Stimulated activated CD4-positive, alpha-beta T cell treated with anti-CD3 and anti-CD28 coated beads, TNF-alpha, amount 100 ng/mL, for 1 hour (primary cell): ENCODE results near the gene DOP1A.

Experiments used
- DNase-seq, 3 donors: peaks; one replicate each; pipeline ENCODE4 v3.0.0-alpha.2; 2020; ENCODE audit warnings: low read depth in 3 of 3, low spot score in 1 of 3

Gene DOP1A

DNA sequence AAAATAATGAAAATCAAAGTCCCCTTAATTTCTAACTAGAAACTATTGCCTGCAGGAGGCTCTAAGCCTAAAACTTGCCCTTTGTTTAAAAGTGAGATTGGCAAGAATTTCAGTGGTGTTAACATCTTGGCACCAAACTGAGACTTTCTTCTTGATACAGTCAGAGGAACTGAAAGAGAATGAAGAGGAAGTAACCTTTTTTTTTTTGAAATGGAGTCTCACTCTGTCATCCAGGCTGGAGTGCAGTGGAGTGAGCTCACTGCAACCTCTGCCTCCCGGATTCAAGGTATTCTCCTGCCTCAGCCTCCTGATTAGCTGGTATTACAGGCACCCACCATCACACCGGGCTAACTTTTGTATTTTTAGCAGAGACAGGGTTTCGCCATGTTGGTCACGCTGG lies 3.6 kb downstream of the DOP1A start:
- no peak for DNase-seq

DNA sequence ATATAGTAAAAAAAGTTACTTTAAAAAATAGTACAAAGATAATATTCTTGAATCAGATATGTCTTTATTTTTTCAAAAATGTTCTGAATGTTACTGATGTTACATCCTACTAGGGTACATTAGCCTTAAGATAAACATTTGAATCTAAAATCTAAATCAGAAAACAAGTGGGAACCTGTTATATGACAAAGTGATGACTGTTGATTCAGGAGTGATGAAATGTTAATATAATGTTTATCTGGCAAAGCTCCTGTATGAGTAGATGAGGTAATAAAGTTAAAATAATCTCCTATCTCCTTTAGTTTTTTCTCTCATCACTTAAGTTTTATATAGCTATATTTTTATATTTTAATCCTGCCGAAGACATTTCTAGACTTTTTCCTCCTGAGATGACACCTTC lies 4.2 kb downstream of the DOP1A start:
- no peak for DNase-seq

- DNase-seq: no peak
These were observed 5.3 kb downstream of the DOP1A start for GRCh38 chr6:83072726-83073125.

DNA sequence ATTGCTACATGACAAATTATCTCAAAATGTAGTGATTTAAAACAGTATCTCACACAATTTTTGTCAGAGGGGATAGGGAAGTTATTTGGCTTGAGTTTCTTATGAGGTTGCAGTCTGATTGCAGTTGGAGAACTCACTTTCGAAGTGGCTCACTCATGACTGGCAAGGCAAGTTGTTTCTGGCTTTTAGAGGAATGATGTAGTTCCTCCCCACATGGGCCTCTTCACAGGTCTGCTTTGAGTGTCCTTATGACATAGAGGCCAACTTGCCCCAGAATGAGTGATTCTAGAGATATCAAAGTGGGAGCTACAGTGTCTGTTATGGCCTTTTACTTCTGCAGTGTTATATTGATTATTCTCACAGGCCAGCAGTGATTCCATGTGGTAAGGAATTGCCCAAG lies 6.1 kb downstream of the DOP1A start:
- DNase-seq: no peak

DNA sequence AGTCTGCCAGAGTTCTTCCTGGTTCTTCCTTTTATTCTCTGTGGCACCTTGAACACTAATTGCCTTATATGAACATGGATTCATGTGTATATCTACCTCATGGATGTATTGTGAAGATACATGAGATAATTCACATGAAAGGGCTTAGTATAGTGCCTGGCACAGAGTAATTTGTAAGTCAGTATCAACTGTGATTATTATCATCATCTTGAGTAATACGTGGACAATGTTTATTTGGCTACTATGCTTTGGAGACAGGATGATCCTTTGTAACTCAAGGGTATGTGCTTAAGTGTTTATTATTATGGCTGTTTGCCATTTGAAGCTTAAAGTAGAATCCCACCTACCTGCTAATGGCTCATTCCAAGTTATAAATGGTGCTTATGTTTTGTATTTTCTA lies 16.0 kb downstream of the DOP1A start:
- DNase-seq: no peak

- no peak for DNase-seq
These were observed 19.3 kb downstream of the DOP1A start for GRCh38 chr6:83086751-83087150.

DNA sequence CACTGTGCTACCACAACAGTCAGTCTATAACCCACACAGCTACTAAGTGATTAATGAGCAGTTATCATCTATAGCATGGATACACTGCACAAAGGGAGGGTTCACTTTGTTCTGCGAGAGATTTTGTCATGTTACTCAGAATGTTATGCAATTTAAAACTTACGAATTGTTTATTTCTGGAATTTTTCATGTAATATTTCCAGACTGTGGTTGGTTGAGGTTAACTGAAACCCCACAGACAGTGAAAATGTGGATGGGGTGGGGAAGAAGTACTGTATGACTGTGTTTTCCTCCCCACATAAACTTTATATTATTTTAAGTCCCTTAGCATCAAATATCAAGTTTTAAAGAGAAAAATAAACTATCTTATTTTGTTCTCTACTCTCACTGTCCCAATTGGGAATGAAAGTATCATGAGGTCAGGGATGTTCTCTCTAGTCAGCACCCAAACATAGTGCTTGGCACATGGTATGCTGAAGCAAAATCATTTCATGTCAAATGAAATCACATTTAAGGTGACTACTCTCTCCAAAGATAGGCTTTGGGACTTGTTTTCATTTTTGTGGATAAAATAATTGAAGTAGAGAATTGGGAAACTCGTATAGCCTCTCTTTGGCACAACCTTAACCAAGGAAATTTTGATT lies 25.4 kb downstream of the DOP1A start:
- no peak for DNase-seq

DNA sequence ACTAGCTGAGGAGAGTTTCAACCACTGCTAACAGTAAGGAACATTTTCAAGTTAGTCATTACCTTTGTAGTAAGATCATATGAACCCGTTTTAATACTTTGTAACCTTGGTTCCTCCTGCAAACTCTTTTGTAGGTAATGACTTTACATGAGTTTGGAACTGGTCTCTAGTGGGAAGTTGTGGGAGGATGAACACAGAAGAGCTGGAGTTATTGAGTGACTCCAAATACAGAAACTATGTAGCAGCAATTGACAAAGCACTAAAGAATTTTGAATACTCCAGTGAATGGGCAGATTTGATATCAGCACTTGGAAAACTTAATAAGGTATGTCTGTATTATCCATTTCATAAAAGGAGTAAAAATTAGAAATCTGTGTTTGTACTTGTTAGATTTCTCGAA lies 29.3 kb downstream of the DOP1A start:
- no peak for DNase-seq

- no peak for DNase-seq
These were observed 29.7 kb downstream of the DOP1A start for GRCh38 chr6:83097204-83097603.

DNA sequence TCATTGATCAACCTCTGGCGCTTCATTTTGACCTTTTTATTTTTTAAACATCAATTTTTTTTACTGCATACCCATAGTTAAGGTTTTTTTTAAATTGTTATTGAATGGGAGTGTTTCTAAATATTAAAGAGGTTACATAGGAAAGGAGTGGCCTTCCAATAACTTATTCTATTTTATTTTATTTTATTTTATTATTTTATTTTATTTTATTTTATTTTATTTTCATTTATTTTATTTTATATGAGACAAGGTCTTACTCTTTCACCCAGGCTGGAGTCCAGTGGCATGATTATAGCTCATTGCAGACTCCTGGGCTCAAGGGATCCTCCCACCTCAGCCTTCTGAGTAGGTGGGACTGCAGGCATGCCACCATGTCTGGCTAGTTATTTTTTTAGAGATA lies 30.2 kb downstream of the DOP1A start:
- no peak for DNase-seq

GRCh38 chr6:83098589-83098988 lies 31.1 kb downstream of the DOP1A start:
- DNase-seq: no peak

DNA sequence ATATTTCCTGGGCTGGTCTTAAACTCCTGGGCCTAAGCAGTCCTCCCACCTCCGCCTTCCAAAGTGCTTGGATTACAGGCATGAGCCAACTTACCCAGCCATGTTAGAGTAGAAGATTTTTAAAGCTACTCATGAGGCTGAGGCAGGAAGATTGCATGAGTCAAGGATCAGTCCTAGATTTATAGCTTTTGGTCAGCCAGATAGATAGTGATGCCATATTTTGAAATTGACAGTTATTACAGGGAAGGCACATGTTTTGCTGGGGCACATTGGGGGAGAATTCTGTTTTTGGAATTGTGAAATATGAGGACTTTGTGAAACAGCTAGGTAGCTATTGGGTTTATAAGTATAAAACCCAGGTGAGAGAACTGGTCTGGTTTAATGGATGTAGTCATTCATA lies 40.9 kb downstream of the DOP1A start:
- DNase-seq: no peak

- no peak for DNase-seq
These were observed 45.8 kb downstream of the DOP1A start for GRCh38 chr6:83113258-83113657.

- DNase-seq: no peak
These were observed 46.7 kb downstream of the DOP1A start for GRCh38 chr6:83114164-83114563.

DNA sequence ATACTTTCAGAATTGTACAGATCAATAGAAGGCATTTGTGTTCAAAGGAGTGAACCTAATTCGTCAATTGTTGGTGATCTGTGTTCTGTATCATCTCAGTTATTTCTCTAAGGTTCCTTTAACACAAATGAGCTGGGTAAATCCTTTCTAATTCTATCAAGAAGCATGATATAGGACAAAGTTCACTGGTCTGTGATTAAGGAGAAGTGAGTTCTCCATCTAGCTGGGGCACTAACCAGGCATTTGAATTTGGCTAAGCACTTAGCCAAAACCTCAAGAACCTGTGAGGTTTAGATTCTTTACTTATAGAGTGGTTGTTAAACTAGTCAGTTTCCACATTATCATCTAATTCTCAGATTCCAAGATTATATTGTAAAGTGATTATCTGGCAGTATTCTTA lies 50.3 kb downstream of the DOP1A start:
- DNase-seq: no peak

GRCh38 chr6:83119742-83120300 lies 52.4 kb downstream of the DOP1A start:
- DNase-seq: no peak

- DNase-seq: no peak
These were observed 57.1 kb downstream of the DOP1A start for GRCh38 chr6:83124553-83124952.

DNA sequence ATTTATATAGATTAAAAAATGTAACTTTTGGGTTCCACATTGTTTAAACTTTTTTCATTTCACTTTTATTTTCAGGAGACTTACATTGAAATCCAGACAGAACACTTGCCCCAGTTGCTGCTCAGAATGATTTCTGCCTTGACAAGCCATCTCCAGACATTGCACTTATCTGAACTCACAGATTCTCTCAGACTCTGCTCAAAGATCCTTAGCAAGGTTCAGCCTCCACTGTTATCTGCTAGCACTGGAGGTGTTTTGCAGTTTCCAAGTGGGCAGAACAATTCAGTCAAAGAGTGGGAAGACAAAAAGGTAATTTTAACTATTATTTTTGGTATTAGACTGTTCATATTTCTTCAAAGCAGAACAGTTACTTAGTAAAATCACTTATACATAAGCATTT lies 58.0 kb downstream of the DOP1A start:
- no peak for DNase-seq

- no peak for DNase-seq
These were observed 58.8 kb downstream of the DOP1A start for GRCh38 chr6:83126223-83126622.

DNA sequence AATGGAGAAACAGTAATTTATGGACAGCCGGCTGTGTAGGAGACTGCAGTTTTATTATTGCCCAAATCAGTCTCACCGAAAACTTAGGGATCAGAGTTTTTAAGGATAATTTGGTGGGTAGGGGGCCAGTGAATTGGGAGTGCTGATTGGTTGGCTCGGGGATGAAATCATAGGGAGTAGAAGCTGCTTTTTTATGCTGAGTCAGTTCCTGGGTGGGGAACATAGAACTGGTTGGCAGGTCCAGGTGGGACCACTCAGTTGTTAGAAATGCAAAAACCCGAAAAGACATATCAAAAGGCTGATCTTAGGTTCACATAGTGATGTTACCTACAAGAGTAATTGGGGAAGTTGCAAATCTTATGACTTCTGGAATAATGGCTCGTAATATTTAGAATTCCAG lies 59.3 kb downstream of the DOP1A start:
- no peak for DNase-seq

GRCh38 chr6:83127258-83127657 lies 59.8 kb downstream of the DOP1A start:
- no peak for DNase-seq

DNA sequence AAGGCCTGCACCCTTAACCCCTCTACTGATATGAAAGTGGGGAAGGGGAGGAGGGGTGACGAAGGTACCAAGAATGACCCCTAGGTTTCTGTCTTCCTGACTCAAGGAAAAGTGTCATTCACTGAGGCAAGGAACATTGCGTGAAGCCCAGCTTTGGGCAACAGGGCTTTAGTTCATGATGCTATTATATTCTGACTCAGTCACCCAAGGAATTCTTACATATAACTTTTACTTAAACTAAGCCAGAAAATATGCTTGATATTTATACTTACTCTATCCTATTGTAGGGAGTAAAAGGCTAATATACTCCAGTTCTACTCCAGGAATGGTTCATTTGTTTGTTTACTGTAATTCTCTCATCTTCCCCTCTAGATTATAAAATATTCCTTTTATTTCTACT lies 60.5 kb downstream of the DOP1A start:
- no peak for DNase-seq

GRCh38 chr6:83132121-83132520 lies 64.7 kb downstream of the DOP1A start:
- no peak for DNase-seq
